Peyer's patch (tissue), 4 donors: ENCODE data around the gene RNASEH1. TPM values are rescaled to one million over a fixed set of nuclear protein-coding genes. Genes with fewer than 3 reads are reported as not detected.

Source experiments
- DNase-seq, 3 donors: peaks; one replicate each; pipeline ENCODE4 v3.0.0-alpha.2; 2017 to 2019
- H3K27ac ChIP-seq, 4 donors: fragments of 200-600 bp; sonication (generic); one replicate each; pipeline ENCODE4 v1.5.1; 2016 to 2019
- H3K27me3 ChIP-seq, 2 donors: fragments of 200-600 bp; sonication (generic); one replicate each; pipeline ENCODE4 v1.5.1; 2019
- H3K36me3 ChIP-seq, 3 donors: fragments of 200-600 bp; sonication (generic); one replicate each; pipeline ENCODE4 v1.5.1; 2016 to 2019
- H3K4me1 ChIP-seq, 4 donors: fragments of 200-600 bp; sonication (generic); one replicate each; pipeline ENCODE4 v1.5.1; 2016 to 2019
- H3K4me3 ChIP-seq, 4 donors: fragments of 200-600 bp; sonication (generic); 1 replicate in 3 of 4; 2 replicates in 1 of 4; pipeline ENCODE4 v1.5.1; 2016 to 2019; ENCODE audit warnings: mild to moderate bottlenecking in 1 of 4
- H3K9me3 ChIP-seq, 4 donors: fragments of 200-600 bp; sonication (generic); one replicate each; pipeline ENCODE4 v1.5.1; 2016 to 2019; ENCODE audit warnings: mild to moderate bottlenecking in 1 of 4
- POLR2A ChIP-seq, 2 donors: fragments of 450-650 bp; IDR thresholded peaks; one replicate each; pipeline ENCODE4 v1.5.1; 2017; ENCODE audit warnings: antibody characterized with exemption in 2 of 2, mild to moderate bottlenecking in 2 of 2, moderate library complexity in 2 of 2
- total RNA-seq, 4 donors: library from RNA; depleted of rRNA; stranded (reverse); fragments of >200 nt; gene quantifications; one replicate each; pipeline ENCODE4 v1.1.0, GENCODE V29; 2016
- TF ChIP-seq, protein P1 (sequence below), 6 experiments: fragments of 450-650 bp in 4 of 6; fragments of 200-600 bp in 2 of 6; sonication (generic) in 1 of 6; IDR thresholded peaks; one replicate each; pipeline ENCODE4 v1.5.1; 2017 to 2019; ENCODE audit warnings: antibody characterized with exemption in 6 of 6, mild to moderate bottlenecking in 3 of 6, moderate library complexity in 1 of 6

Gene RNASEH1, protein sequence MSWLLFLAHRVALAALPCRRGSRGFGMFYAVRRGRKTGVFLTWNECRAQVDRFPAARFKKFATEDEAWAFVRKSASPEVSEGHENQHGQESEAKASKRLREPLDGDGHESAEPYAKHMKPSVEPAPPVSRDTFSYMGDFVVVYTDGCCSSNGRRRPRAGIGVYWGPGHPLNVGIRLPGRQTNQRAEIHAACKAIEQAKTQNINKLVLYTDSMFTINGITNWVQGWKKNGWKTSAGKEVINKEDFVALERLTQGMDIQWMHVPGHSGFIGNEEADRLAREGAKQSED
- total RNA-seq = 10 to 100 TPM in 3 of 4 donors, 1 to 10 TPM in 1; 8.2 to 42.9 (median 14.8) TPM

DNA sequence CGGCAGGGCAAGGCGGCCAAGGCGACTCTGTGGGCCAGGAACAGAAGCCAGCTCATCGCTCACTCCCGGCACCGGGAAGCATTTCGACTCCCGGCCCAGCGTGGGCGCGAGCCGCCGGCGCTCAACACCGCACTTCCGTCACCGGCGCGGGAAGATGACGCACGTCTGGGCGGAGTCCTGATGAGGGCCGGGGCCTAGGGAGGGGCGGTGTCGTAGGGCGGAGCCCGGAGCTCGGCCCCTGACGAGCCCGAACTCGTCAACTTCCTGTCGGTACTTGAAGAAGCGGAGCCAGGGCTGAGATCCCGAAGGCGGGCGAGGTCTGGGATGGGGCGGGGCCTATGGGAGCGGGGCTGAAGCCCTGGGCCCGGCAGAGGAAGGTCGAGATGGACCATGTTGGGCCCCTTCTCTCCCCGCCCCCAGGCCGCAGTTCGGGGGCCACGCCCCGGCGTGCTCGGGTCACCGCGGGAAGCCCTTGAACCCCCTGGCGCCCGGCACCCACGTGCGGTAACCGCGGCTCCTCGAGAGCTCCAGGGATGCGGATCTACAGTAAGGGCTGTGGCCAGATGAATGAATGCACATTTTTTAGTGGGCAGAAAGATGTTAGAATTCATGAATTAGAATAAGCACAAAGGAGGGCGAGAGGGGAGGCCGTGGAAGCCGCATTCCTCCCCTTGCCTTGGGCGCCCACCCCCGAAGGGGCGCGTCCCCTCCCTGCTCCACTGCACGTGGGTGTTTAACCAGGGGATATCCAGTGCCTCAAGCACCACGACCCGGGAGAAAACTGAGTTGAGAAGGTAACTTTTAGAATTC is at the start of gene RNASEH1:
TSS of gene RNASEH1 (minus strand) at position 129 of the 810 bp plus-strand sequence. CDS start at position 56, 73 bp downstream.
- Histone ChIP-seq H3K4me1 (peaks cover 0 to 18% (median 2%) of the 10 kb centered on the region in 4 donors), H3K9me3 (no peaks in the 10 kb centered on the region), H3K27ac (peak within 1 kb of the TSS; percentile 84 to 99 (median 94)), H3K4me3 (peak within 1 kb of the TSS; percentile 71 to 100 (median 90)), H3K36me3 (peaks cover 0 to 29% (median 0%) of the 10 kb centered on the region in 3 donors), H3K27me3 (no peaks in the 10 kb centered on the region)
- DNase-seq = peak; percentile 98 to 99 (median 99)
- TF ChIP-seq, protein P1, sequence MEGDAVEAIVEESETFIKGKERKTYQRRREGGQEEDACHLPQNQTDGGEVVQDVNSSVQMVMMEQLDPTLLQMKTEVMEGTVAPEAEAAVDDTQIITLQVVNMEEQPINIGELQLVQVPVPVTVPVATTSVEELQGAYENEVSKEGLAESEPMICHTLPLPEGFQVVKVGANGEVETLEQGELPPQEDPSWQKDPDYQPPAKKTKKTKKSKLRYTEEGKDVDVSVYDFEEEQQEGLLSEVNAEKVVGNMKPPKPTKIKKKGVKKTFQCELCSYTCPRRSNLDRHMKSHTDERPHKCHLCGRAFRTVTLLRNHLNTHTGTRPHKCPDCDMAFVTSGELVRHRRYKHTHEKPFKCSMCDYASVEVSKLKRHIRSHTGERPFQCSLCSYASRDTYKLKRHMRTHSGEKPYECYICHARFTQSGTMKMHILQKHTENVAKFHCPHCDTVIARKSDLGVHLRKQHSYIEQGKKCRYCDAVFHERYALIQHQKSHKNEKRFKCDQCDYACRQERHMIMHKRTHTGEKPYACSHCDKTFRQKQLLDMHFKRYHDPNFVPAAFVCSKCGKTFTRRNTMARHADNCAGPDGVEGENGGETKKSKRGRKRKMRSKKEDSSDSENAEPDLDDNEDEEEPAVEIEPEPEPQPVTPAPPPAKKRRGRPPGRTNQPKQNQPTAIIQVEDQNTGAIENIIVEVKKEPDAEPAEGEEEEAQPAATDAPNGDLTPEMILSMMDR (IDR thresholded peaks at IDR 0.05) = no peak
- peak; percentile 82 to 83 for TF ChIP-seq POLR2A (IDR thresholded peaks at IDR 0.05)

DNA sequence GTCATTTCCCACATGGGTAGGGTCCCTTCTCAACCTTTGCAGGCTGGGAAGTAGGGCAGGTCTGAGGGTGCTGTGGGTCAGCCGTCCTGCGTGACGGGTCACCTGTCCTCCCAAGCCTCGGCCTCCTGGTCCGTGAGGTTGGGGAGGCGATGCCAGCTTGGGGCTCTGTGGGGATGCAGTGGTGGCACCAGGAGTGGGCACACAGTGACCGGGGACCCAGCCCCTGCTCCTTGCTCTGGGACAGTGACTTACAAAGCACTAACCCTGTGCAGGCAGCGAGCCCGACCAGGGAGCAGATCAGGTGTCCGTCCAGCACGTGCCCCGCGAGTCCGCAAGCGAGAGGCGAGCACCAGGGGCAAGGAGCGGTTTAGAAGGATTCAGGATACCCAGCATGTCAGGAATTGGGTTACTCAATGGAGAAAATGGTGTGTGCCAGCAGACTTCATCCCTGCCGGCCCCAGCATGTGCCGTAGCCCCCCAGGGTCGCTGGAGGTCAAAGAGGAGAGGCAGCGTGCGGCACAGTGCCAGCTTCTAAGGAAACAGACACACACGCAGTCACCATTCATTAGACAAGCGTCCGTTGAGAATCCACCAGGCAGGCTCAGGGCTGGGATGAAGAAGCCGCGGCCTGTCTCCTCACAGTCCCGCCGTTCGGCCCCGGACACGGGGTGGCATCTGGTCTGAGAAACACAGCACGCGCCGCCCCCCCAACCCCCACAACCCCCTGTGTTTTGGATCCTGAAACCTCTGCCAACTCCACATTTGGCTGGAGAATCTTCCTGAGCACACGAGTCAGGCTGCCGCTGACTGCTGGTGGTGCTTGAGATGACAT is 48.5 kb upstream of the RNASEH1 start:
- no peaks in the 10 kb centered on the region for H3K36me3 ChIP-seq
- TF ChIP-seq, protein P1 (IDR thresholded peaks at IDR 0.05) = no peak
- no peak for TF ChIP-seq POLR2A (IDR thresholded peaks at IDR 0.05)
- H3K27ac ChIP-seq = no peak overlapping the region
- H3K4me3 ChIP-seq = no peak overlapping the region
- H3K27me3 ChIP-seq = no peaks in the 10 kb centered on the region
- DNase-seq = no peak
- H3K4me1 ChIP-seq = no peaks in the 10 kb centered on the region
- no peaks in the 10 kb centered on the region for H3K9me3 ChIP-seq

DNA sequence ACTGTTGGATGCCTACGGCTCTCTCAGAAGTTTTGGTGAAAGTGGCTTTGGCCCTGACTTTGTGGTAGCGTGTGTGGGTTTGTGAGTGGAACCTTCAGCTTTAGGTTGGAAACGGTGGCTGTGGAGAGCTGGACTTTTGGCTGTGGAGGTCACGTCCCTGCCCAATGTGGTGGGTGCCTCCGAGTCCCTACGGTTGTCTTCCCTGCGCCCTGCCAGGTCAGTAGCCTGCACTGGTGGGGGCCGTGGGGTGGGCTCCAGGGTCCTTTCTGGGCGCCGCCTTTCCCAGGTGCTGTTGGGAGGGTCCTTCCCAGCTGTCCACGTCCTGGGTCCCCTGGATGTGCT is 47.9 kb upstream of the RNASEH1 start:
- no peaks in the 10 kb centered on the region for H3K27me3 ChIP-seq
- DNase-seq = no peak
- H3K9me3 ChIP-seq = no peaks in the 10 kb centered on the region
- H3K36me3 ChIP-seq = no peaks in the 10 kb centered on the region
- TF ChIP-seq POLR2A (IDR thresholded peaks at IDR 0.05) = no peak
- TF ChIP-seq, protein P1 (IDR thresholded peaks at IDR 0.05) = no peak
- H3K4me3 ChIP-seq = no peak overlapping the region
- no peaks in the 10 kb centered on the region for H3K4me1 ChIP-seq
- H3K27ac ChIP-seq = no peak overlapping the region

DNA sequence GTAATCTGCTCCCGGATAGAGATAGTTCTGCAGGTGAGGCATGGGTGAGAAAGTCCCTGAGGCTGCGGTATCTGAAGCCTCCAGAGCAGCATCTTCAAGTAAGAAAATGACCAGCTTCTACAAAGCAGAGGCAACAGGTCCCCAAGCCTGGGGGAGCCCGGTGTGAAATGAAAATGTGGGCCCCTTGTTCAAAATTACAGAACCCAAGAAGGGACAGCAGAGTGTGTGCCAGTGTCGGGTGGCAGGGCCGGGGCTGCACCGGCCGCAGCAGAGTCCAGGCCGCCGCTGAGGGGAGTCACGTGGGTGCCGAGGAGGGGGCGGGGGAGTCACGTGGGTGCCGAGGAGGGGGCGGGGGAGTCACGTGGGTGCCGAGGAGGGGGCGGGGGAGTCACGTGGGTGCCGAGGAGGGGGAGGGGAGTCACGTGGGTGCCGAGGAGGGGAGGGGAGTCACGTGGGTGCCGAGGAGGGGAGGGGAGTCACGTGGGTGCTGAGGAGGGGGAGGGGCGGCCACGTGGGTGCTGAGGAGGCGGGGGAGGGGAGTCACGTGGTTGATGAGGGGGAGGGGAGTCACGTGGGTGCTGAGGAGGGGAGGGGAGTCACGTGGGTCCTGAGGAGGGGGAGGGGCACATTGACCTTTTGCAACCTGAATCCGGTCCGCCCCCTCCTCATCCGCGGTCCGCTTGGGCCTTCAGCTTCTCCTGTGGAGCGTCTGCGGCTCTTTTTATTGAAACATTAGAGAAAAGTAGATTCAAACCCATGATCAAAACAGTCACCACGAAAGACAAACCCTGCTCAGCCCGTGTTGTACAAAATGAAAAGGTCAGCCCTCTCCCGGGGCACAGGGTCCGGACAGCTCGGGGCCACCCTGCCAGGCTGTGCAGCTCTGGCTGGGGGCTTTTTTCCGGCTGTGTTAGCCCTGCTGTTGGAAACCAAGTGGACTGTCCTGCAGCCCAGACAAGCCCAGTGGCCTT is 47.1 kb upstream of the RNASEH1 start:
- Histone ChIP-seq H3K9me3 (no peaks in the 10 kb centered on the region), H3K27ac (no peak overlapping the region), H3K27me3 (no peaks in the 10 kb centered on the region), H3K36me3 (no peaks in the 10 kb centered on the region), H3K4me1 (no peaks in the 10 kb centered on the region), H3K4me3 (no peak overlapping the region)
- peak in 2 of 3 donors; percentile 26 to 38 for DNase-seq
- TF ChIP-seq, protein P1 (IDR thresholded peaks at IDR 0.05) = no peak
- TF ChIP-seq POLR2A (IDR thresholded peaks at IDR 0.05) = no peak
